AG04449 (cell line): ENCODE results near the gene GTF2I.
"Not testable (repeated sequence)": the region's sequence is repeated elsewhere in the genome, so short reads cannot be mapped to it uniquely, and the experiment has no call there.

Source experiments
- CTCF ChIA-PET: fragments of 350-600 bp; formaldehyde crosslinking; extraction: SDS; loops from one replicate; lab custom pipeline; 2021; ENCODE audit warnings: antibody characterized with exemption; lab: Yijun Ruan, JAX
- POLR2A ChIA-PET: fragments of 400-600, 350-600 bp; formaldehyde crosslinking; extraction: SDS; loops from one replicate; lab custom pipeline; 2020; ENCODE audit warnings: antibody characterized with exemption, inconsistent platforms; lab: Yijun Ruan, JAX
- DNase-seq: peaks from one replicate; pipeline ENCODE4 v3.0.0-alpha.2; 2010; ENCODE audit warnings: low read depth, low spot score
- H3K4me3 ChIP-seq: 2 replicates; pipeline ENCODE4 v1.5.1; 2011; ENCODE audit warnings: low read depth, mild to moderate bottlenecking, control low read depth, low read length
- TF ChIP-seq, protein P1 (sequence below): IDR thresholded peaks from one replicate; pipeline ENCODE4 v1.5.1; 2011; ENCODE audit warnings: mild to moderate bottlenecking, moderate library complexity, low read length, control low read depth, inconsistent platforms; ENCODE audit not compliant: insufficient read depth; ENCODE audit errors: missing control alignments

The GTF2I gene

DNA sequence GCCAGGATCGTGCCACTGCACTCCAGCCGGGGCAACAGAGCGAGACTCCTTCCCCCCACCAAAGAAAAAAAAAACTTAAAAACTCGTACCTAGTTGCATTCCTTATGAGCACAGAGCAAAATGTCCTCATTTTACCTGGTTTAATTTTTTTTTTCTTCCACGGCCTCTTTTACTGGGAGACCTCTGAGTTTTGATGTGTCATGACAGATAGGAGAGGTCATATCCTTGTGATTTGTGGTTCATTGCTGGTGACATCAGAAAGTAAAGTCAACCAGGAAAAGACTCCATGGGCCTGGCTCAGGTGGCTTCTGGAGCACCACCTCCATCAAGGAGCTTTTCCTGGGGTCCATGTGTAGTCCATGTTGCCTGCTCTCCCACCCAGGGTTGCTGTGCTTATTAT lies 26.3 kb downstream of the GTF2I start:
- POLR2A ChIA-PET, result no interaction called here
- DNase-seq, result no peak
- no peak overlapping the region for H3K4me3 ChIP-seq
- CTCF ChIA-PET, result interaction anchor here (0.6 kb wide), 1 partner anchor 19 kb away, joined by 3 read pairs; no protein-coding TSS in a partner anchor
- TF ChIP-seq, protein P1, sequence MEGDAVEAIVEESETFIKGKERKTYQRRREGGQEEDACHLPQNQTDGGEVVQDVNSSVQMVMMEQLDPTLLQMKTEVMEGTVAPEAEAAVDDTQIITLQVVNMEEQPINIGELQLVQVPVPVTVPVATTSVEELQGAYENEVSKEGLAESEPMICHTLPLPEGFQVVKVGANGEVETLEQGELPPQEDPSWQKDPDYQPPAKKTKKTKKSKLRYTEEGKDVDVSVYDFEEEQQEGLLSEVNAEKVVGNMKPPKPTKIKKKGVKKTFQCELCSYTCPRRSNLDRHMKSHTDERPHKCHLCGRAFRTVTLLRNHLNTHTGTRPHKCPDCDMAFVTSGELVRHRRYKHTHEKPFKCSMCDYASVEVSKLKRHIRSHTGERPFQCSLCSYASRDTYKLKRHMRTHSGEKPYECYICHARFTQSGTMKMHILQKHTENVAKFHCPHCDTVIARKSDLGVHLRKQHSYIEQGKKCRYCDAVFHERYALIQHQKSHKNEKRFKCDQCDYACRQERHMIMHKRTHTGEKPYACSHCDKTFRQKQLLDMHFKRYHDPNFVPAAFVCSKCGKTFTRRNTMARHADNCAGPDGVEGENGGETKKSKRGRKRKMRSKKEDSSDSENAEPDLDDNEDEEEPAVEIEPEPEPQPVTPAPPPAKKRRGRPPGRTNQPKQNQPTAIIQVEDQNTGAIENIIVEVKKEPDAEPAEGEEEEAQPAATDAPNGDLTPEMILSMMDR, result no peak

DNA sequence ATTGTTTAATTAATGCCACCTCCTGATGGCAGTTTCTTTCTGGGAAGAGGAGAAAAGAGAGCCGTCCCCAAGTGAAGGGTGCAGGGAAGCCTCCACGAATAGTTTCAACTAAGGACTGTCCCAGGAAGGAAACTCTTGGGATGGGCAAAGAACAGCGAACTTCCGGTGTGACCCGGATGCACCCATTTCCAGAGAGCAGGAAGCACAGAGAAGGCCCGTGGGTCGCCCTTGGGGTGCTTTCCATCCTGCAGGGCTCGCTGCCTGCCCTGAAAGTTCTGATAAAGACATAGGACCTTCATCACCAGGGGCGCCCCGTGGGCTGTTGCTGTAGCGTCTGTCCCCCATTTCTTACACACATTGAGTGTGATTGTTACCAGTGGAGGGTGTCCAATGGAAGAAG lies 27.0 kb downstream of the GTF2I start:
- no peak for DNase-seq
- no peak overlapping the region for H3K4me3 ChIP-seq
- ChIA-PET CTCF (no interaction called here), POLR2A (no interaction called here)
- TF ChIP-seq, protein P1, result no peak

GRCh38 chr7:74684921-74685320 lies 27.4 kb downstream of the GTF2I start:
- CTCF ChIA-PET, result no interaction called here
- POLR2A ChIA-PET, result no interaction called here
- no peak overlapping the region for H3K4me3 ChIP-seq
- TF ChIP-seq, protein P1, result no peak
- no peak for DNase-seq

GRCh38 chr7:74690474-74690873 lies 33.0 kb downstream of the GTF2I start:
- ChIA-PET POLR2A (no interaction called here), CTCF (no interaction called here)
- H3K4me3 ChIP-seq, result no peak overlapping the region
- no peak for DNase-seq
- TF ChIP-seq, protein P1, result no peak

DNA sequence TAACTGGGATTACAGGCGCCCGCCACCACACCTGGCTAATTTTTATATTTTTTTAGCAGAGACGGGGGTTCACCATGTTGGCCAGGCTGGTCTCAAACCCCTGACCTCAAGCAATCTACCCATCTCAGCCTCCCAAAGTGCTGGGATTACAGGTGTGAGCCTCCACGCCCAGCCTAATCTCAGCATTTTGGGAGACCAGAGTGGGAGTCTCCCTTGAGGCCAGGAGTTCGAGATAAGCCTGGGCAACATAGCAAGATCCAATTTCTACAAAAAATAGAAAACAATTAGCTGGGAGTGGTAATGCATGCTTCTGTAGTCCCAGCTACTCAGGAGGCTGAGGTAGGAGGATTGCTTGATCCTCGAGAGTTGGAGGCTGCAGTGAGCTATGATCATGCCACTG lies 46.9 kb downstream of the GTF2I start:
- DNase-seq, H3K4me3 ChIP-seq, POLR2A ChIA-PET: not testable (repeated sequence)
- CTCF ChIA-PET, result interaction anchor here (0.7 to 0.8 kb wide), 2 partner anchors 215 to 287 kb away, joined by 4 read pairs; no protein-coding TSS in a partner anchor

DNA sequence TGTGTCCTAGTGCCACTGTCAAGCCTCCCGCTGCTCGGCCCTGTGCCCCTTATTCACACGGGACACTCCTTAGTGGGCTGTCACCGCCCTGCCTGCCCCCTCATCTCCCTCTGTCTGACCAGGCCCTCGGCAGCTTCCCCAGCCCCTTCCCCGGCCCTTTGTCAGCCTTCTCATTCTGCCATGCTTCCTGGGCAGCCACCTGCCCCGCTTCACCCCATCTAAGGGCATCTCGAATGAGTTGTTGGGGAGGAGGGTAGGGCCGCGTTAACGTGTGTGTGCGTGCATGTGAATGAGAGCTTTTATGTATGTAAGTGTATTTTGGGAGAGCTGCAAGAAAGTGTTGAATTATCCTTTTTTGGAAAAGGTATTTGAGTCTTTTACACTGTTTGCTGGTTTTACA lies 49.7 kb downstream of the GTF2I start:
- H3K4me3 ChIP-seq, result no peak overlapping the region
- no peak for DNase-seq
- POLR2A ChIA-PET, result no interaction called here
- TF ChIP-seq, protein P1, result no peak
- CTCF ChIA-PET, result no interaction called here

- no peak overlapping the region for H3K4me3 ChIP-seq
- DNase-seq, result no peak
- POLR2A ChIA-PET, result no interaction called here
- CTCF ChIA-PET, result interaction anchor here (1.5 kb wide), 1 partner anchor 8 kb away, joined by 3 read pairs; no protein-coding TSS in a partner anchor
- TF ChIP-seq, protein P1, result no peak
Measured at GRCh38 chr7:74708569-74709275, 51.2 kb downstream of the GTF2I start.
